ENCODE results near the gene TNXB.
A peak's percentile ranks its signal among the peaks of the same experiment; 100 is the strongest.

The TNXB gene

DNA sequence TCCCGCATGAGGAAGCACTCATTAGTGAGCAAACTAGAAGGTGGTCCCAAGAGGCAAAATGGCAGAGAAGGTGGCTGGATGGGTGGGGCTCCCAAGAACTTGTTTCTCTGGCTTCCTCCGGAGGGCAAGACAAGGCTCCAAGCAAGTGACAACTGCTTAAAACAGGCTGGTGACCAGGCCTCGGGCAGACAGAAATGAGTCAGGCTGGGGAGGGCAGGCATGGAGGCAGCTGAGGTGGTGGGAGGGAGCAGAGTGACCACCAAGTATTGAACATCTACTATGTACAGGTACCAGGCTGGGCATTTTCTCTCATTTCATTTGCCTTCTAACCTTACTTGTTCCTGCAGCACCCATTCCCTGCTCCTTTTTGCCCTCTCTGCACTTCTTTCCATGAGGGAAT is 33.4 kb downstream of the TNXB start:
- TF ChIP-seq, protein P1, sequence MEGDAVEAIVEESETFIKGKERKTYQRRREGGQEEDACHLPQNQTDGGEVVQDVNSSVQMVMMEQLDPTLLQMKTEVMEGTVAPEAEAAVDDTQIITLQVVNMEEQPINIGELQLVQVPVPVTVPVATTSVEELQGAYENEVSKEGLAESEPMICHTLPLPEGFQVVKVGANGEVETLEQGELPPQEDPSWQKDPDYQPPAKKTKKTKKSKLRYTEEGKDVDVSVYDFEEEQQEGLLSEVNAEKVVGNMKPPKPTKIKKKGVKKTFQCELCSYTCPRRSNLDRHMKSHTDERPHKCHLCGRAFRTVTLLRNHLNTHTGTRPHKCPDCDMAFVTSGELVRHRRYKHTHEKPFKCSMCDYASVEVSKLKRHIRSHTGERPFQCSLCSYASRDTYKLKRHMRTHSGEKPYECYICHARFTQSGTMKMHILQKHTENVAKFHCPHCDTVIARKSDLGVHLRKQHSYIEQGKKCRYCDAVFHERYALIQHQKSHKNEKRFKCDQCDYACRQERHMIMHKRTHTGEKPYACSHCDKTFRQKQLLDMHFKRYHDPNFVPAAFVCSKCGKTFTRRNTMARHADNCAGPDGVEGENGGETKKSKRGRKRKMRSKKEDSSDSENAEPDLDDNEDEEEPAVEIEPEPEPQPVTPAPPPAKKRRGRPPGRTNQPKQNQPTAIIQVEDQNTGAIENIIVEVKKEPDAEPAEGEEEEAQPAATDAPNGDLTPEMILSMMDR (conservative IDR thresholded peaks at IDR 0.05; ENCODE audit: control insufficient read depth, insufficient read depth, low read depth, low read length): no peak
- no peak for DNase-seq (ENCODE audit: low read depth)
- H3K4me3 ChIP-seq (ENCODE audit: control insufficient read depth, low read depth, low read length): no peak overlapping the region

DNA sequence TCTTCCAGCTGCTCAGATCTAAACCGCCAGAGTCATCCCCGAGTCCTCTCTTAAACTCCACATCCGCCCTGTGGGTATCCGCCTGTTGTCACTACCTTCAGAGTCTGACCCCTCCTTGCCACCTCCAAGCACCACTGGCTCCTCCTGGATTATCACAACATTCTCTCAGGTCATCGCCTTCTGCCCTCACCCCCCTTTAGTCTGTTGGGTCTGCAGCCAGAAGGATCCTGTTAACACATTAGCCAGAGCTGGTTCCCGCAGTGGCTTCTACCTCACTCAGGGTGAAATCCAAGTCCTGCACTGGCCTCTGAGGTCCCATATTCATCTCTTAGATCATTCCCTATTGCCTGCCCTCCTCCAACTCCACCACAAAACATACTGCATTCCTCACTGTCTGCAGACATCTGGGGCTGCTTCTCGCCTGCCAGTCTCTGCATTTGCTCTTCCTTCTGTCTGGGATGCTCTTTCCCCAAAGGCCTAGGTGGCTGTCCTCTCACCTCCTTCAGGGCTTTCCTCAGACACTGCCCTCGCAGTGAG is 34.1 kb downstream of the TNXB start:
- TF ChIP-seq, protein P1 (conservative IDR thresholded peaks at IDR 0.05; ENCODE audit: control insufficient read depth, insufficient read depth, low read depth, low read length): no peak
- DNase-seq (ENCODE audit: low read depth): peak; percentile 20
- no peak overlapping the region for H3K4me3 ChIP-seq (ENCODE audit: control insufficient read depth, low read depth, low read length)

DNA sequence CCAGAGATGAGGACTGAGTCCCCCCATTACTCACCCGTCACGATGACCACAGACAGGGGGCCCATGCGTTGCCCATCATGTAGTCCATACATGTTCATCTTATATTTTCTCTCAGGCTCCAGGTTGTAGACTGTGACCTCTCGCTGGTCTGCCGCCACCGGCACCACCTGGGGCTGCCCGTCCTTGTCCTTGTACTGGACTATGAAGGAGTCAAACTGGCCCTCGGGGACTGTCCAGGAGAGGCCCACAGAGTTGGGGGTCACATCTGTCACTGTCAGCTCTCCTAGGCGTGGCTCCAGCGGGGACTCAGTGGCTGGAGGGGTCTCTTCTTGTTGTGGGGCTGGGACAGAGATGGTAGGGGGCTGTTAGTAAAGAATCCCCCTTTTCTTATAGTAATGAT is 35.5 kb downstream of the TNXB start:
- TF ChIP-seq, protein P1 (conservative IDR thresholded peaks at IDR 0.05; ENCODE audit: control insufficient read depth, insufficient read depth, low read depth, low read length): no peak
- DNase-seq (ENCODE audit: low read depth): no peak
- H3K4me3 ChIP-seq (ENCODE audit: control insufficient read depth, low read depth, low read length): no peak overlapping the region

DNA sequence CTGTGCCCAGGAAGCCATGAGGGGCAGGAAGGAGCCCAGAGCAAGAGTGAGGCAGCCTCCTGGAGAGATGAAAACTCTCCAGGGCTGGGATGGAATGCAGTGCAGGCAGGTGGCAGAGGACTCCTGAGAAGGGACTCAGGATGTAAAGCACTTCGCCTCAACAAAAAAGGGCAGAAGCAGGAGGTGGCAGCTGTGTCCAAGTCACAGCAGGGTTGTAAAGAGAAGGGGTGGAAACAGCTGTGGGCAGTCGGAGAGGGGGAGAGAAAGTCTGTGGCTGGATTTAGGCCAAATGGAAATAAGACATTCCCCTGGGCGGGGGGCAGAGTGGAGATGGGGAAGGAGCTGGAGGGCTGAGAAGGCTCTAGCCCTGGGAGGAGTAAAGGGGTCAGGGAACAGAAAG is 36.0 kb downstream of the TNXB start:
- no peak for DNase-seq (ENCODE audit: low read depth)
- TF ChIP-seq, protein P1 (conservative IDR thresholded peaks at IDR 0.05; ENCODE audit: control insufficient read depth, insufficient read depth, low read depth, low read length): no peak
- H3K4me3 ChIP-seq (ENCODE audit: control insufficient read depth, low read depth, low read length): no peak overlapping the region

DNA sequence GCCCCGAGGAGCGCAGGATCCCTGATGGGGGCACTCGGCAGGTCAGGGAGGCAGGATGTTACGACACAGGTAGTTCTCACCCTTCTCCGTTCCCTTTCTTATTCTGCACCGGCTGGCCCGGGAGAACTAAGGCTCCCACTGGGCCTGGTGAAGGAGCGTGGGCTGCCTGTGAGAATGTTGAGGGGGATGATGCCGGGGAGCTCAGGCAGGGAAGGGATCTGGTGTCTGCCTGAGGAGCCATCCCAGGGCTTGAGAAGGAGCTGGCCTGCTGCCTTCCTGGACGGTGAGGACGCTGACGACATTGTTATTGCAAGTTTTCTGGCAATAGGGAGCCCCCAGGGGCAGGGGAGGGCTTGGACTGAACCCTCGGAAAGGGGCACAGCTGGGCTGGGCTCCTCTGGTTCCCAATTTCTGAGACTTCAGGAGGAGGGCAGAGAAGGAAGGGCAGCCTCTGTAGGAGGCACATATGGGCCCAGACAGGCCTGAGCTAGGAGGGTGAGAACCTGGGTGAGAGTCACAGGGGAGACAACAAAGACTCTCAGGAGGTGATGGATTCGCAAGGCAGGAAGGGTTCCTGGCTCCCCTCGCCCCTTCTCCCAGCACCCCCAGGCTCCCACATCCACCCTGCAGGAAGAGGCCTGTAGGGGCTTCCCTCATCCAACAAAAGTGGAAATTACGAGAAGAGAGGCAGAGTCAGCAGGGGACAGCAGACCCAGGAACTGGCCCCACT is 38.2 kb downstream of the TNXB start:
- no peak for DNase-seq (ENCODE audit: low read depth)
- H3K4me3 ChIP-seq (ENCODE audit: control insufficient read depth, low read depth, low read length): no peak overlapping the region
- TF ChIP-seq, protein P1 (conservative IDR thresholded peaks at IDR 0.05; ENCODE audit: control insufficient read depth, insufficient read depth, low read depth, low read length): no peak

DNA sequence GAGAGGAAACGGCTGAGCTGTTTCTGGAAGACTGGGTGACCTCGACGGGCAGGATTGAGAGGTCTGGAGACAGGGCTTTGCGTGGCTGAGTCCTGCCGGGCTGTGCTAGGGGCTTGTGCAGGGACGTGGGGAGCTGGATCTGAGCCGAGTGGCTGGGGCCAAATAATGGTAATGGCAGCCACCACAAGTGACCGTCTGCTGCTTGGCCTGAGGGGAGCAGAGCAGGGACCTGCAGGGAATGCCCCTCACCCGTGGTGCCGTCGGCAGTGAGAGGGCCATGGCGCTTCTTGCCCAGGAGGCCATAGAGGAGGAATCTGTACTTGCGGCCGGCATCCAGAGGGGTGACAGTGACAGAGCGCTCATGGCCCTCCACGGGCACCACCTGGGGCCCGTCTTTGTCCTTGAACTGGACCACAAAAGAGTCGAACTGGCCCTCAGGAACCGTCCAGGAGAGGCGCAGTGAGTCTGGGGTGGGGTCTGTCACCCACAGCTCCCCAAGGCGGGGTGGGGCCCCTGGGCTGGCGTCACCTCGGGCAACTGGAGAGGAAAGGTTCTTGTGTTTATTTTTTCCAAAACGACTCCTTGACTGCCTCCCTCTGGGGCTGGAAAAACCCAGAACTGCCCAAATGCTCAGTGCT is 39.1 kb downstream of the TNXB start:
- TF ChIP-seq, protein P1 (conservative IDR thresholded peaks at IDR 0.05; ENCODE audit: control insufficient read depth, insufficient read depth, low read depth, low read length): no peak
- H3K4me3 ChIP-seq (ENCODE audit: control insufficient read depth, low read depth, low read length): no peak overlapping the region
- no peak for DNase-seq (ENCODE audit: low read depth)

All from fibroblast of mammary gland (primary cell).